HepG2 (cell line): ENCODE data around the gene EIF4ENIF1. TPM values are rescaled to one million over a fixed set of nuclear protein-coding genes. Genes with fewer than 3 reads are reported as not detected.

Experiments
- AHR ChIP-seq: IDR thresholded peaks from 2 replicates; pipeline ENCODE4 v1.6.1; 2018; ENCODE audit warnings: missing genetic modification reagents, missing compliant biosample characterization
- AKNA ChIP-seq: sonication (generic); formaldehyde crosslinking; IDR thresholded peaks from 2 replicates; pipeline ENCODE4 v1.4.0; 2020; ENCODE audit warnings: missing genetic modification reagents, borderline replicate concordance
- ARID2 ChIP-seq: sonication (generic); formaldehyde crosslinking; IDR thresholded peaks from 2 replicates; pipeline ENCODE4 v1.8.1; 2022; ENCODE audit warnings: mild to moderate bottlenecking, missing genetic modification reagents, borderline replicate concordance
- FOSL1 ChIP-seq: sonication (generic); formaldehyde crosslinking; IDR thresholded peaks from 2 replicates; pipeline ENCODE4 v1.9.0; 2021; ENCODE audit warnings: missing genetic modification reagents, borderline replicate concordance
- FOXO1 ChIP-seq: sonication (generic); formaldehyde crosslinking; IDR thresholded peaks from 2 replicates; pipeline ENCODE4 v1.4.0; 2020; ENCODE audit warnings: missing genetic modification reagents
- HMGA1 ChIP-seq: sonication (generic); formaldehyde crosslinking; conservative IDR thresholded peaks from 2 replicates; pipeline ENCODE4 v1.4.0; 2020; ENCODE audit warnings: missing genetic modification reagents
- HMGXB4 ChIP-seq, 2 experiments: sonication (generic) in 1 of 2; formaldehyde crosslinking in 1 of 2; IDR thresholded peaks; 2 replicates each; pipeline versions ENCODE4 v1.4.0 to v1.6.1; 2018 to 2020; ENCODE audit warnings: missing genetic modification reagents in 2 of 2, borderline replicate concordance in 1 of 2, low read depth in 1 of 2, mild to moderate bottlenecking in 1 of 2, missing biosample characterization in 1 of 2
- IRF9 ChIP-seq: sonication (generic); formaldehyde crosslinking; IDR thresholded peaks from 2 replicates; pipeline ENCODE4 v1.8.0; 2022; ENCODE audit warnings: missing genetic modification reagents, mild to moderate bottlenecking, borderline replicate concordance
- KAT8 ChIP-seq: IDR thresholded peaks from 2 replicates; pipeline ENCODE4 v1.6.1; 2016; ENCODE audit warnings: missing genetic modification reagents, missing compliant biosample characterization
- RORA ChIP-seq: sonication (generic); formaldehyde crosslinking; IDR thresholded peaks from 2 replicates; pipeline ENCODE4 v1.5.0; 2020; ENCODE audit warnings: mild to moderate bottlenecking, missing genetic modification reagents, moderate library complexity
- SIN3B ChIP-seq: fragments of 150-350 bp; IDR thresholded peaks from 2 replicates; pipeline ENCODE4 v1.6.1; 2014; ENCODE audit warnings: low read length
- SMAD1 ChIP-seq: sonication (generic); formaldehyde crosslinking; IDR thresholded peaks from 2 replicates; pipeline ENCODE4 v1.4.0; 2020; ENCODE audit warnings: missing genetic modification reagents, low read depth, mild to moderate bottlenecking, borderline replicate concordance
- SSRP1 ChIP-seq: IDR thresholded peaks from 2 replicates; pipeline ENCODE4 v1.6.1; 2016; ENCODE audit warnings: control low read depth
- SUZ12 ChIP-seq: fragments of 150-350 bp; IDR thresholded peaks from 2 replicates; pipeline ENCODE4 v1.6.1; 2014; ENCODE audit warnings: low read depth, low read length
- ZBTB49 ChIP-seq: sonication (generic); formaldehyde crosslinking; IDR thresholded peaks from 2 replicates; pipeline ENCODE4 v1.4.0; 2020; ENCODE audit warnings: missing genetic modification reagents, borderline replicate concordance
- ZNF563 ChIP-seq: sonication (generic); formaldehyde crosslinking; IDR thresholded peaks from 2 replicates; pipeline ENCODE4 v1.8.0; 2022; ENCODE audit warnings: mild to moderate bottlenecking, moderate library complexity, missing genetic modification reagents
- ZNF644 ChIP-seq: IDR thresholded peaks from 2 replicates; pipeline ENCODE4 v1.6.1; 2016; ENCODE audit warnings: low read depth
- ZNF75D ChIP-seq: sonication (generic); formaldehyde crosslinking; IDR thresholded peaks from 2 replicates; pipeline ENCODE4 v1.8.1; 2023; ENCODE audit warnings: missing genetic modification reagents, mild to moderate bottlenecking, borderline replicate concordance
- ZSCAN12 ChIP-seq: sonication (generic); formaldehyde crosslinking; IDR thresholded peaks from 2 replicates; pipeline ENCODE4 v1.9.0; 2021; ENCODE audit warnings: mild to moderate bottlenecking, missing genetic modification reagents
- polyA plus RNA-seq, 8 experiments: library from polyadenylated mRNA; depleted of rRNA in 3 of 8; stranded (reverse) in 7 of 8; unstranded in 1 of 8; fragments of >200 nt; fragmentation: Illumina TruSeq in 4 of 8; extraction: Trizol in 4 of 8; gene quantifications; 2 replicates each; pipeline versions ENCODE4 v1.2.1 to v1.2.3, GENCODE V29; 2011 to 2016; ENCODE audit warnings: low read depth in 4 of 8, missing spikeins in 1 of 8, mixed read lengths in 1 of 8; ENCODE audit not compliant: insufficient read depth in 1 of 8
- total RNA-seq, 5 experiments: library from RNA; depleted of rRNA; stranded (reverse); fragments of >200 nt; fragmentation: Illumina TruSeq; extraction: Trizol; gene quantifications; 2 replicates each; pipeline ENCODE4 v1.2.3, GENCODE V29; 2016; ENCODE audit warnings: low read depth in 1 of 5

The EIF4ENIF1 gene
- total and polyA plus RNA-seq, 2 of the 13 experiments (the other 11 are each of a cell fraction or from before 2014, with no cell fraction given), result 11.9 to 12.3 TPM

GRCh38 chr22:31399211-31400022, 90.2 kb downstream of the EIF4ENIF1 start, which contains the start of gene DRG1 (continued):
- peak; percentile 81 to 92 for TF ChIP-seq HMGXB4 (CRISPR knock-in tag; IDR thresholded peaks at IDR 0.05; ENCODE audit: borderline replicate concordance in 1 of 2, low read depth in 1 of 2)
- TF ChIP-seq RORA (CRISPR knock-in tag), result no peak
- no peak; the same call in none of the 2 replicates for TF ChIP-seq ZSCAN12 (CRISPR knock-in tag)
- peak; percentile 80; the same call in 1 of the 2 replicates for TF ChIP-seq ZBTB49 (CRISPR knock-in tag)
- 0 out of 2 replicates have a peak, but pooled peaks have one; percentile 61 for TF ChIP-seq SSRP1 (CRISPR knock-in tag)
- TF ChIP-seq KAT8 (CRISPR knock-in tag), result peak; percentile 88
- no peak for TF ChIP-seq SMAD1 (CRISPR knock-in tag)
- no peak for TF ChIP-seq ZNF644 (CRISPR knock-in tag)
- peak; percentile 61; the same call in 1 of the 2 replicates for TF ChIP-seq ZNF563 (CRISPR knock-in tag)
- no peak for TF ChIP-seq ZNF75D (CRISPR knock-in tag)
- TF ChIP-seq SUZ12, result no peak
- no peak for TF ChIP-seq FOSL1
- peak; percentile 42; the same call in 1 of the 2 replicates for TF ChIP-seq AKNA (CRISPR knock-in tag)
- TF ChIP-seq AHR (CRISPR knock-in tag), result no peak; the same call in 1 of the 2 replicates
- TF ChIP-seq FOXO1 (CRISPR knock-in tag), result peak; percentile 58; the same call in 1 of the 2 replicates
- peak; percentile 72; the same call in 1 of the 2 replicates for TF ChIP-seq IRF9 (CRISPR knock-in tag)
- no peak for TF ChIP-seq HMGA1 (CRISPR knock-in tag)
- peak; percentile 66 for TF ChIP-seq SIN3B
- no peak for TF ChIP-seq ARID2 (CRISPR knock-in tag)
